GM23338 (cell line): ENCODE results near the gene DNAJC22. TPM values are rescaled to one million over a fixed set of nuclear protein-coding genes. Genes with fewer than 3 reads are reported as not detected.

ENCODE experiments used
- ATAC-seq: fragments of 200-7000 bp; cut with Tn5 transposase; 3 replicates; pipeline ENCODE4 v1.9.1; 2020
- DNase-seq: peaks from one replicate; pipeline ENCODE4 v3.0.0-alpha.2; 2015; ENCODE audit warnings: low spot score
- H2AFZ ChIP-seq: fragments of 200-600 bp; sonication (generic); 2 replicates; pipeline ENCODE4 v1.8.0; 2016; ENCODE audit warnings: antibody characterized with exemption, mild to moderate bottlenecking, moderate library complexity
- H3F3A ChIP-seq: fragments of 200-600 bp; sonication (generic); replicated peaks from 2 replicates; pipeline ENCODE4 v1.8.0; 2017; ENCODE audit warnings: antibody characterized with exemption, mixed run types, low read depth
- H3K27ac ChIP-seq: fragments of 200-600 bp; sonication (generic); 2 replicates; pipeline ENCODE4 v1.6.1; 2016; ENCODE audit warnings: low read depth
- H3K27me3 ChIP-seq: fragments of 200-600 bp; sonication (generic); 2 replicates; pipeline ENCODE4 v1.8.0; 2016; ENCODE audit warnings: mild to moderate bottlenecking, mixed run types, moderate library complexity; ENCODE audit not compliant: insufficient read depth
- H3K36me3 ChIP-seq: fragments of 200-600 bp; sonication (generic); 2 replicates; pipeline ENCODE4 v1.8.0; 2016; ENCODE audit warnings: mild to moderate bottlenecking; ENCODE audit not compliant: insufficient read depth
- H3K4me1 ChIP-seq: fragments of 200-600 bp; sonication (generic); 2 replicates; pipeline ENCODE4 v1.8.0; 2016; ENCODE audit warnings: mild to moderate bottlenecking, moderate library complexity; ENCODE audit not compliant: insufficient read depth
- H3K4me2 ChIP-seq: fragments of 200-600 bp; sonication (generic); 2 replicates; pipeline ENCODE4 v1.7.1; 2017; ENCODE audit warnings: mixed run types
- H3K4me3 ChIP-seq: fragments of 200-600 bp; sonication (generic); 2 replicates; pipeline ENCODE4 v1.6.1; 2016; ENCODE audit warnings: mixed run types
- H3K79me2 ChIP-seq: fragments of 200-600 bp; sonication (generic); replicated peaks from 2 replicates; pipeline ENCODE4 v1.8.0; 2017; ENCODE audit warnings: mild to moderate bottlenecking; ENCODE audit not compliant: insufficient read depth
- H3K9me2 ChIP-seq: fragments of 200-600 bp; sonication (generic); 2 replicates; pipeline ENCODE4 v1.8.0; 2017; ENCODE audit not compliant: insufficient read depth
- H4K20me1 ChIP-seq: fragments of 200-600 bp; sonication (generic); replicated peaks from 2 replicates; pipeline ENCODE4 v1.8.0; 2017; ENCODE audit warnings: mild to moderate bottlenecking; ENCODE audit not compliant: insufficient read depth
- H3K27ac Mint-ChIP-seq: 2 replicates; pipeline ENCODE4 v1.8.0; 2020; ENCODE audit warnings: inconsistent platforms, mild to moderate bottlenecking, moderate library complexity, mixed read lengths
- H3K27me3 Mint-ChIP-seq: 3 replicates; pipeline ENCODE4 v1.8.0; 2022; ENCODE audit warnings: low read depth, mild to moderate bottlenecking, moderate library complexity, mixed read lengths, inconsistent platforms; ENCODE audit not compliant: insufficient read depth, poor library complexity
- H3K36me3 Mint-ChIP-seq: 3 replicates; pipeline ENCODE4 v1.8.0; 2021; ENCODE audit warnings: low read depth, mild to moderate bottlenecking, inconsistent platforms, moderate library complexity, mixed read lengths
- H3K4me1 Mint-ChIP-seq: 3 replicates; pipeline ENCODE4 v1.8.0; 2020; ENCODE audit warnings: mild to moderate bottlenecking, inconsistent platforms, mixed read lengths
- H3K4me3 Mint-ChIP-seq: 3 replicates; pipeline ENCODE4 v1.8.0; 2021; ENCODE audit warnings: moderate library complexity, mild to moderate bottlenecking, inconsistent platforms, mixed read lengths
- H3K9me3 Mint-ChIP-seq: 3 replicates; pipeline ENCODE4 v1.8.0; 2020; ENCODE audit warnings: moderate library complexity, mild to moderate bottlenecking, inconsistent platforms, mixed read lengths
- CREB1 ChIP-seq: fragments of 250-450 bp; sonication (Bioruptor Pico); IDR thresholded peaks from 2 replicates; pipeline ENCODE4 v1.5.0; 2020; ENCODE audit warnings: low read depth, mild to moderate bottlenecking, moderate library complexity
- CTCF ChIP-seq, 2 experiments: fragments of 200-600 bp in 1 of 2; sonication (generic) in 1 of 2; conservative IDR thresholded peaks; 2 replicates each; pipeline versions ENCODE4 v1.5.1 to v1.6.1; 2016 to 2017; ENCODE audit warnings: antibody characterized with exemption in 2 of 2, low read depth in 2 of 2, mild to moderate bottlenecking in 2 of 2, moderate library complexity in 1 of 2
- ETS1 ChIP-seq: IDR thresholded peaks from 2 replicates; pipeline ENCODE4 v1.6.1; 2016; ENCODE audit warnings: antibody characterized with exemption
- EZH2 ChIP-seq: fragments of 200-600 bp; sonication (generic); IDR thresholded peaks from one replicate; pipeline ENCODE4 v1.8.0; 2017; ENCODE audit warnings: antibody characterized with exemption, mild to moderate bottlenecking, low read depth; ENCODE audit not compliant: unreplicated experiment
- JUNB ChIP-seq: IDR thresholded peaks from one replicate; pipeline ENCODE4 v1.6.1; 2016; ENCODE audit warnings: antibody characterized with exemption; ENCODE audit not compliant: unreplicated experiment
- POLR2AphosphoS5 ChIP-seq: IDR thresholded peaks from 2 replicates; pipeline ENCODE4 v1.6.1; 2016; ENCODE audit warnings: antibody characterized with exemption, low read depth
- REST ChIP-seq: IDR thresholded peaks from one replicate; pipeline ENCODE4 v1.6.1; 2018; ENCODE audit warnings: antibody characterized with exemption; ENCODE audit not compliant: unreplicated experiment
- ZNF114 ChIP-seq: fragments of 250-450 bp; sonication (Bioruptor Pico); IDR thresholded peaks from 2 replicates; pipeline ENCODE4 v1.5.0; 2020; ENCODE audit warnings: mild to moderate bottlenecking, moderate library complexity
- ZNF331 ChIP-seq: fragments of 250-450 bp; sonication (Bioruptor Pico); IDR thresholded peaks from 2 replicates; pipeline ENCODE4 v1.5.0; 2020; ENCODE audit warnings: low read depth, mild to moderate bottlenecking, moderate library complexity
- ZNF462 ChIP-seq: fragments of 250-450 bp; sonication (Bioruptor Pico); IDR thresholded peaks from 2 replicates; pipeline ENCODE4 v1.5.0; 2020; ENCODE audit warnings: mild to moderate bottlenecking, moderate library complexity
- polyA plus RNA-seq: library from polyadenylated mRNA; unstranded; fragments of >200 nt; fragmentation: Nextera tagmentation; extraction: Ambion mirVana; gene quantifications from 2 replicates; pipeline ENCODE4 v1.2.1, GENCODE V29; 2016
- total RNA-seq: library from RNA; depleted of rRNA; stranded (reverse); fragments of >200 nt; shearing (Covaris generic); gene quantifications from 2 replicates; pipeline ENCODE4 v1.2.3, GENCODE V29; 2014

DNAJC22 gene
- total and polyA plus RNA-seq, 2 experiments from 2014 or later = 0.10 TPM; not detected in 1

GRCh38 chr12:49359671-49360070, 13.0 kb downstream of the DNAJC22 start:
- H3K27me3 Mint-ChIP-seq = peaks cover 7% of the 10 kb centered on the region
- no peaks in the 10 kb centered on the region for H3K79me2 ChIP-seq
- H3K27ac ChIP-seq = no peak overlapping the region
- no peak for ATAC-seq
- no peaks in the 10 kb centered on the region for H3K4me1 ChIP-seq
- no peak overlapping the region for H3K4me3 Mint-ChIP-seq
- no peak for DNase-seq
- no peaks in the 10 kb centered on the region for H3K36me3 ChIP-seq
- 0 out of 2 replicates have a peak, but pooled peaks cover 3% of the 10 kb centered on the region for H4K20me1 ChIP-seq
- peaks cover 7% of the 10 kb centered on the region for H3K27me3 ChIP-seq
- H2AFZ ChIP-seq = no peak overlapping the region
- H3K27ac Mint-ChIP-seq = no peak overlapping the region
- H3K36me3 Mint-ChIP-seq = no peaks in the 10 kb centered on the region
- no peaks in the 10 kb centered on the region for H3F3A ChIP-seq
- no peaks in the 10 kb centered on the region for H3K9me2 ChIP-seq
- no peak overlapping the region for H3K4me3 ChIP-seq
- peaks cover 2% of the 10 kb centered on the region; the same call in 1 of the 3 replicates for H3K4me1 Mint-ChIP-seq
- H3K4me2 ChIP-seq = no peak overlapping the region
- TF ChIP-seq CREB1 (CRISPR knock-in tag) (no peak), POLR2AphosphoS5 (no peak), ZNF114 (no peak), CTCF (conservative IDR thresholded peaks at IDR 0.05; ENCODE audit: low read depth in 2 of 2) (no peak), ZNF331 (CRISPR knock-in tag) (no peak), EZH2 (no peak), REST (no peak), ETS1 (no peak), ZNF462 (no peak), JUNB (no peak)
- H3K9me3 Mint-ChIP-seq = no peaks in the 10 kb centered on the region
